T-cell (primary cell): ENCODE results near the gene PLCB1. TPM values are rescaled to one million over a fixed set of nuclear protein-coding genes. Genes with fewer than 3 reads are reported as not detected.
"Not testable (repeated sequence)": the region's sequence is repeated elsewhere in the genome, so short reads cannot be mapped to it uniquely, and the experiment has no call there.

ENCODE experiments used
- ATAC-seq, 4 experiments: fragments of 200-7000 bp in 3 of 4; fragments of 150-1000 bp in 1 of 4; cut with Tn5 transposase; replicated peaks in 1 of 4; 1 replicate in 3 of 4; 2 replicates in 1 of 4; pipeline ENCODE4 v1.10.0; 2021; ENCODE audit warnings: moderate library complexity in 3 of 4, mild to moderate bottlenecking in 2 of 4, moderate number of reproducible peaks in 1 of 4
- CTCF ChIA-PET, 2 donors: fragments of 300-600 bp; sonication (Branson Sonifier 250); formaldehyde crosslinking; loops; one replicate each; lab custom pipeline; 2022; ENCODE audit warnings: antibody characterized with exemption in 2 of 2; lab: Charles Lee
- POLR2A ChIA-PET, 2 donors: fragments of 300-600 bp; sonication (Branson Sonifier 250); formaldehyde crosslinking; loops; one replicate each; lab custom pipeline; 2022; ENCODE audit warnings: antibody characterized with exemption in 2 of 2; lab: Charles Lee
- DNase-seq, 35 experiments: peaks; one replicate each; pipeline versions ENCODE4 v3.0.0 to v3.0.0-alpha.2; 2013 to 2023
- H3K27ac ChIP-seq: one replicate; pipeline ENCODE4 v1.5.1; 2013; ENCODE audit warnings: low read length
- H3K27me3 ChIP-seq, 2 experiments: replicated peaks in 1 of 2; 1 replicate in 1 of 2; 2 replicates in 1 of 2; pipeline versions ENCODE4 v1.6.1 to v1.7.0; 2013; ENCODE audit warnings: low read length in 1 of 2, mixed read lengths in 1 of 2; ENCODE audit not compliant: control insufficient read depth in 2 of 2, insufficient read depth in 2 of 2; ENCODE audit errors: extremely low read depth in 1 of 2
- H3K36me3 ChIP-seq, 2 donors: 1 replicate in 1 of 2; 2 replicates in 1 of 2; pipeline versions ENCODE4 v1.6.1 to v1.7.0; 2013; ENCODE audit warnings: low read length in 1 of 2; ENCODE audit not compliant: control insufficient read depth in 2 of 2, insufficient read depth in 1 of 2; ENCODE audit errors: extremely low read depth in 1 of 2
- H3K4me1 ChIP-seq, 2 experiments: 1 replicate in 1 of 2; 2 replicates in 1 of 2; pipeline versions ENCODE4 v1.6.1 to v1.7.0; 2013; ENCODE audit warnings: low read length in 2 of 2, mixed read lengths in 1 of 2; ENCODE audit not compliant: insufficient read depth in 2 of 2, control insufficient read depth in 1 of 2; ENCODE audit errors: extremely low read depth in 1 of 2
- H3K4me3 ChIP-seq, 2 donors: 1 replicate in 1 of 2; 2 replicates in 1 of 2; pipeline versions ENCODE4 v1.5.1 to v1.7.0; 2013; ENCODE audit warnings: mild to moderate bottlenecking in 2 of 2, low read length in 1 of 2, moderate library complexity in 1 of 2; ENCODE audit not compliant: control insufficient read depth in 1 of 2; ENCODE audit errors: extremely low read depth in 1 of 2
- H3K9me3 ChIP-seq: 2 replicates; pipeline ENCODE4 v1.7.0; 2013
- H3K27ac Mint-ChIP-seq, 2 donors: one replicate each; pipeline ENCODE4 v1.8.0; 2020 to 2021; ENCODE audit warnings: mild to moderate bottlenecking in 2 of 2, mixed read lengths in 2 of 2
- H3K27me3 Mint-ChIP-seq, 2 donors: one replicate each; pipeline ENCODE4 v1.8.0; 2021 to 2022; ENCODE audit warnings: mixed read lengths in 2 of 2
- H3K36me3 Mint-ChIP-seq: one replicate; pipeline ENCODE4 v1.8.0; 2021; ENCODE audit warnings: mixed read lengths
- H3K4me1 Mint-ChIP-seq, 3 donors: one replicate each; pipeline ENCODE4 v1.8.0; 2020 to 2022; ENCODE audit warnings: mixed read lengths in 3 of 3, mild to moderate bottlenecking in 1 of 3
- H3K4me3 Mint-ChIP-seq, 3 donors: one replicate each; pipeline ENCODE4 v1.8.0; 2020 to 2022; ENCODE audit warnings: mild to moderate bottlenecking in 3 of 3, mixed read lengths in 3 of 3, moderate library complexity in 3 of 3
- H3K9me3 Mint-ChIP-seq, 3 donors: one replicate each; pipeline ENCODE4 v1.8.0; 2020 to 2022; ENCODE audit warnings: mixed read lengths in 3 of 3
- WGBS: methylation state at CpG from one replicate; pipeline ENCODE4 v1.1.5; 2013; ENCODE audit warnings: missing lambda C conversion rate; ENCODE audit not compliant: insufficient coverage; 5-methylcytosine and 5-hydroxymethylcytosine counted together
- total RNA-seq, 35 experiments: library from RNA in 6 of 35; stranded (reverse) in 6 of 35; fragments of 120-200 nt in 1 of 35; gene quantifications; one replicate each; pipeline versions ENCODE4 v1.2.1 to v1.2.4 and lab custom pipeline; 2013 to 2026

Gene PLCB1
- total RNA-seq, 5 donors from 2014 or later (not counting 1 experiment from before 2014, with no cell fraction given), result 3.3 to 15.1 (median 7.4) TPM

GRCh38 chr20:8837396-8837795 lies 705.3 kb downstream of the PLCB1 start:
- ATAC-seq (no peak), DNase-seq (no peak)
- no peaks in the 10 kb centered on the region for H3K9me3 Mint-ChIP-seq
- no peak overlapping the region for H3K27ac ChIP-seq
- H3K4me1 Mint-ChIP-seq, result no peaks in the 10 kb centered on the region
- no peaks in the 10 kb centered on the region for H3K4me1 ChIP-seq
- ChIA-PET POLR2A (interaction anchor here in 1 of 2 donors (0.6 kb wide), 1 partner anchor 10 kb away, joined by 5 read pairs; no protein-coding TSS in a partner anchor), CTCF (interaction anchor here in 1 of 2 donors (0.6 kb wide), 1 partner anchor 9 kb away, joined by 3 read pairs; no protein-coding TSS in a partner anchor)
- H3K27me3 ChIP-seq, result no peaks in the 10 kb centered on the region
- H3K4me3 Mint-ChIP-seq, result no peak overlapping the region
- no peaks in the 10 kb centered on the region for H3K36me3 Mint-ChIP-seq
- no peak overlapping the region for H3K27ac Mint-ChIP-seq
- H3K9me3 ChIP-seq, result no peaks in the 10 kb centered on the region
- no peak overlapping the region for H3K4me3 ChIP-seq
- H3K36me3 ChIP-seq, result no peaks in the 10 kb centered on the region
- no peaks in the 10 kb centered on the region for H3K27me3 Mint-ChIP-seq

DNA sequence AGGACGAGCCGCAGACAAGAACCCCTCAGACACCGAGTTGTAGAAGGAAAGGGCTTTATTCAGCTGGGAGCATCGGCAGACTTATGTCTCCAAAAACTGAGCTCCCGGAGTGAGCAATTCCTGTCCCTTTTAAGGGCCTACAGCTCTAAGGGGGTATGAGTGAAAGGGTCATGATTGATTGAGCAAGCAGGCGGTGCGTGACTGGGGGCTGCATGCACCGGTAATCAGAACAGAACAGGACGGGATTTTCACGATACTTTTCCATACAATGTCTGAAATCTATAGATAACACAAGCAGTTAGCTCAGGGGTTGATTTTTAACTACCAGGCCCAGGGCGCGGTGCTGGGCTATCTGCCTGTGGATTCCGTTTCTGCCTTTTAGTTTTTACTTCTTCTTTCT lies 710.5 kb downstream of the PLCB1 start:
- no peaks in the 10 kb centered on the region for H3K9me3 Mint-ChIP-seq
- Histone ChIP-seq H3K9me3 (no peaks in the 10 kb centered on the region), H3K36me3 (no peaks in the 10 kb centered on the region), H3K27ac (no peak overlapping the region), H3K4me1 (no peaks in the 10 kb centered on the region), H3K27me3 (no peaks in the 10 kb centered on the region), H3K4me3 (no peak overlapping the region)
- no peak overlapping the region for H3K4me3 Mint-ChIP-seq
- CTCF ChIA-PET, result no interaction called here
- DNase-seq (no peak), ATAC-seq (no peak)
- H3K27me3 Mint-ChIP-seq, result no peaks in the 10 kb centered on the region
- WGBS, result 90% methylated on average over 8 of the region's 13 CpGs
- POLR2A ChIA-PET, result no interaction called here
- H3K4me1 Mint-ChIP-seq, result no peaks in the 10 kb centered on the region
- no peaks in the 10 kb centered on the region for H3K36me3 Mint-ChIP-seq
- H3K27ac Mint-ChIP-seq, result no peak overlapping the region

- ATAC-seq (no peak), DNase-seq (no peak)
- 91% methylated on average over 5 of the region's 5 CpGs for WGBS
- no peaks in the 10 kb centered on the region for H3K36me3 ChIP-seq
- peaks cover 0 to 6% (median 0%) of the 10 kb centered on the region in 3 donors for H3K9me3 Mint-ChIP-seq
- no peaks in the 10 kb centered on the region for H3K27me3 ChIP-seq
- POLR2A ChIA-PET, result interaction anchor here in 1 of 2 donors (0.6 kb wide), 1 partner anchor 612 kb away, joined by 3 read pairs; no protein-coding TSS in a partner anchor
- no peak overlapping the region for H3K4me3 ChIP-seq
- no peak overlapping the region for H3K4me3 Mint-ChIP-seq
- no peaks in the 10 kb centered on the region for H3K36me3 Mint-ChIP-seq
- H3K27ac ChIP-seq, result no peak overlapping the region
- H3K9me3 ChIP-seq, result no peaks in the 10 kb centered on the region
- no peaks in the 10 kb centered on the region for H3K4me1 ChIP-seq
- H3K27ac Mint-ChIP-seq, result no peak overlapping the region
- CTCF ChIA-PET, result no interaction called here
- no peaks in the 10 kb centered on the region for H3K4me1 Mint-ChIP-seq
- no peaks in the 10 kb centered on the region for H3K27me3 Mint-ChIP-seq
Measured at GRCh38 chr20:8844179-8844578, 712.1 kb downstream of the PLCB1 start.

GRCh38 chr20:8849990-8850389 lies 717.9 kb downstream of the PLCB1 start:
- no peaks in the 10 kb centered on the region for H3K9me3 ChIP-seq
- ATAC-seq, result no peak
- H3K4me3 ChIP-seq, result no peak overlapping the region
- Mint-ChIP-seq H3K27me3 (no peaks in the 10 kb centered on the region), H3K36me3 (no peaks in the 10 kb centered on the region), H3K4me3 (no peak overlapping the region), H3K9me3 (peaks cover 0 to 6% (median 0%) of the 10 kb centered on the region in 3 donors), H3K4me1 (no peaks in the 10 kb centered on the region), H3K27ac (no peak overlapping the region)
- DNase-seq, result no peak
- CTCF ChIA-PET, result interaction anchor here in 1 of 2 donors (1.0 to 1.5 kb wide), 2 partner anchors 10 to 15 kb away, joined by 3 to 6 read pairs; no protein-coding TSS in a partner anchor
- no peaks in the 10 kb centered on the region for H3K36me3 ChIP-seq
- POLR2A ChIA-PET, result no interaction called here
- no peaks in the 10 kb centered on the region for H3K4me1 ChIP-seq
- H3K27ac ChIP-seq, result no peak overlapping the region
- no peaks in the 10 kb centered on the region for H3K27me3 ChIP-seq
- WGBS, result no CpG with 5 or more reads among the region's 7 CpGs

DNA sequence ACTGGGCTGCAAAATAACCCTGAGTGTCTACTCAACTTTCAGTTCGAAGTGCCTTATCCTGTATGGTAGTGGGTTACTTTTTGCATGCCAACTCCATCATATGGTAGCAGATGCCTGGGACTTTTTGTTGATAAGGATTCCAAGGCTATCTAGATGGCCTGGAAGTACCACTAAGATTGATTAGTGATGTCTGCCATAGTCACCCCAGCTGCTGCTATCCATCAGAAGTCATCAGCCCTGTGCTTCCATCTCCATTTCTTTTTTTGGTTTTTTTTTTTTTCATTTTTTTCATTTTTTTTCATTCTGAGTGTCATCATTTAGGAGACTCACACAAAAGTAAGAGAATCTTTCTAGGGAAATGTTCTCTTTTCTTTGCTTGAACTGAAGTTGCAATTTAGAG lies 719.4 kb downstream of the PLCB1 start:
- H3K9me3 Mint-ChIP-seq, result peaks cover 0 to 6% (median 0%) of the 10 kb centered on the region in 3 donors
- no peaks in the 10 kb centered on the region for H3K4me1 Mint-ChIP-seq
- H3K27ac Mint-ChIP-seq, result no peak overlapping the region
- WGBS, result 57% methylated on average over 1 of the region's 1 CpG
- Histone ChIP-seq H3K4me3 (no peak overlapping the region), H3K36me3 (no peaks in the 10 kb centered on the region), H3K4me1 (no peaks in the 10 kb centered on the region), H3K27me3 (no peaks in the 10 kb centered on the region), H3K9me3 (no peaks in the 10 kb centered on the region), H3K27ac (no peak overlapping the region)
- ATAC-seq, result no peak
- no peaks in the 10 kb centered on the region for H3K27me3 Mint-ChIP-seq
- CTCF ChIA-PET, result no interaction called here
- no peak overlapping the region for H3K4me3 Mint-ChIP-seq
- no peak for DNase-seq
- POLR2A ChIA-PET, result no interaction called here
- no peaks in the 10 kb centered on the region for H3K36me3 Mint-ChIP-seq

DNA sequence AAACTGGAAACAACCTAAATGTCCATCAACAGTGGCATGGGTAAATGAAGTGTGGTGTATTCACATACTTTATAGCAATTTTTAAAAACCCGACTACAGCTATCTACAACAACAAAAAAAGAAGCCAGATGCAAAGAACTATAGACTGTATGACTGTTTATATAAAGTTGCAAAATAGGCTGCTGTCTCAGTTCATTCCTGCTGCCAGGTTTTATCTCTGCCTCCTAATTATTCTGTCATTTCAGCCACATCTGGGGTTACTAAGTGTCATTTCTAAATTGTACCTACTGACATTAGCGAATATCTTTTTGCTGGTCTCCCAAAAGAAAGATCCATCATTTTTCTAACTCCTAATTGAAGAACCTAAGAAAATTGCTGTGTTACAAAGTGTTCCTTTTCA lies 719.9 kb downstream of the PLCB1 start:
- H3K9me3 ChIP-seq, H3K4me3 ChIP-seq, ATAC-seq, H3K4me1 ChIP-seq, DNase-seq, H3K4me1 Mint-ChIP-seq, H3K27ac ChIP-seq, H3K9me3 Mint-ChIP-seq, H3K27me3 Mint-ChIP-seq, H3K4me3 Mint-ChIP-seq, H3K27me3 ChIP-seq, CTCF ChIA-PET, H3K36me3 Mint-ChIP-seq, H3K36me3 ChIP-seq, H3K27ac Mint-ChIP-seq, POLR2A ChIA-PET: not testable (repeated sequence)
- 78% methylated on average over 1 of the region's 2 CpGs for WGBS

GRCh38 chr20:8853211-8853610 lies 721.1 kb downstream of the PLCB1 start:
- H3K4me1 Mint-ChIP-seq, H3K9me3 ChIP-seq, H3K9me3 Mint-ChIP-seq, H3K27me3 ChIP-seq, H3K27ac Mint-ChIP-seq, DNase-seq, H3K4me3 Mint-ChIP-seq, POLR2A ChIA-PET, H3K4me3 ChIP-seq, H3K27me3 Mint-ChIP-seq, H3K4me1 ChIP-seq, H3K36me3 Mint-ChIP-seq, H3K27ac ChIP-seq, ATAC-seq, H3K36me3 ChIP-seq: not testable (repeated sequence)
- no CpG with 5 or more reads among the region's 3 CpGs for WGBS
- CTCF ChIA-PET, result interaction anchor here (1.2 to 1.3 kb wide), 2 partner anchors 15 to 17 kb away, joined by 4 read pairs; no protein-coding TSS in a partner anchor
